HG02938 (cell line): ENCODE measurements around the gene ABCB4.

Experiments used
- ATAC-seq: cut with Tn5 transposase; IDR thresholded peaks from one replicate; pipeline ENCODE4 v1.9.1; 2021; ENCODE audit warnings: mild to moderate bottlenecking, moderate library complexity; ENCODE audit not compliant: unreplicated experiment

Gene ABCB4

GRCh38 chr7:87427288-87427687 is 48.2 kb downstream of the ABCB4 start:
- no peak for ATAC-seq

- ATAC-seq, result peak; percentile 85
Measured at GRCh38 chr7:87426160-87426559, 49.3 kb downstream of the ABCB4 start.

GRCh38 chr7:87424075-87424474 is 51.4 kb downstream of the ABCB4 start:
- ATAC-seq, result no peak

- ATAC-seq, result no peak
Measured at GRCh38 chr7:87420173-87420572, 55.3 kb downstream of the ABCB4 start.

GRCh38 chr7:87416682-87417587 is 58.5 kb downstream of the ABCB4 start:
- peak; percentile 76 for ATAC-seq

- ATAC-seq, result no peak
Measured at GRCh38 chr7:87414794-87415188, 60.7 kb downstream of the ABCB4 start.

- ATAC-seq, result no peak
Measured at GRCh38 chr7:87413951-87414793, 61.3 kb downstream of the ABCB4 start.

- no peak for ATAC-seq
Measured at GRCh38 chr7:87413029-87413428, 62.5 kb downstream of the ABCB4 start.

- ATAC-seq, result no peak
Measured at GRCh38 chr7:87411186-87411585, 64.3 kb downstream of the ABCB4 start.

GRCh38 chr7:87404674-87405073 is 70.8 kb downstream of the ABCB4 start:
- ATAC-seq, result no peak

GRCh38 chr7:87398446-87398845 is 77.0 kb downstream of the ABCB4 start:
- ATAC-seq, result no peak

GRCh38 chr7:87395442-87396020 is 79.9 kb downstream of the ABCB4 start:
- ATAC-seq, result no peak

- ATAC-seq, result no peak
Measured at GRCh38 chr7:87391020-87391701, 84.3 kb downstream of the ABCB4 start.

- ATAC-seq, result no peak
Measured at GRCh38 chr7:87380905-87381304, 94.6 kb downstream of the ABCB4 start.

GRCh38 chr7:87375662-87376435 is 99.6 kb downstream of the ABCB4 start:
- no peak for ATAC-seq

GRCh38 chr7:87370660-87371180 is 104.8 kb downstream of the ABCB4 start:
- no peak for ATAC-seq

GRCh38 chr7:87369216-87369615 is 106.3 kb downstream of the ABCB4 start:
- no peak for ATAC-seq

GRCh38 chr7:87364246-87364645 is 111.2 kb downstream of the ABCB4 start:
- no peak for ATAC-seq

- ATAC-seq, result no peak
Measured at GRCh38 chr7:87363342-87363741, 112.1 kb downstream of the ABCB4 start.

- no peak for ATAC-seq
Measured at GRCh38 chr7:87361320-87361719, 114.2 kb downstream of the ABCB4 start.
